AG04450 (cell line): ENCODE measurements around the gene KCNIP1. TPM values are rescaled to one million over a fixed set of nuclear protein-coding genes. Genes with fewer than 3 reads are reported as not detected.

ENCODE experiments used
- CTCF ChIA-PET: fragments of 300-600, 350-600 bp; formaldehyde crosslinking; extraction: SDS; loops from one replicate; lab custom pipeline; 2022; ENCODE audit warnings: antibody characterized with exemption, inconsistent platforms; lab: Charles Lee
- POLR2A ChIA-PET: fragments of 350-600 bp; formaldehyde crosslinking; extraction: SDS; loops from one replicate; lab custom pipeline; 2021; ENCODE audit warnings: antibody characterized with exemption, inconsistent platforms; lab: Yijun Ruan, JAX
- DNase-seq: peaks from one replicate; pipeline ENCODE4 v3.0.0-alpha.2; 2011; ENCODE audit warnings: low read depth, low spot score
- H3K27ac ChIP-seq: one replicate; pipeline ENCODE4 v1.5.1; 2012; ENCODE audit warnings: low read depth, low read length, control low read depth
- H3K27me3 ChIP-seq: one replicate; pipeline ENCODE4 v1.6.0; 2012; ENCODE audit warnings: low read length; ENCODE audit not compliant: control insufficient read depth, insufficient read depth
- H3K4me3 ChIP-seq: 2 replicates; pipeline ENCODE4 v1.5.1; 2011; ENCODE audit warnings: mild to moderate bottlenecking, low read depth, low read length, control low read depth
- H3K9me3 ChIP-seq: 2 replicates; pipeline ENCODE4 v1.5.1; 2012; ENCODE audit warnings: low read length; ENCODE audit not compliant: control insufficient read depth, insufficient read depth
- CTCF ChIP-seq: IDR thresholded peaks from 2 replicates; pipeline ENCODE4 v1.5.1; 2011; ENCODE audit warnings: low read depth, low read length, control low read depth, inconsistent platforms
- polyA plus RNA-seq: library from polyadenylated mRNA; depleted of rRNA; stranded (reverse); fragments of >200 nt; gene quantifications from 2 replicates; pipeline ENCODE4 v1.2.3, GENCODE V29; 2011

The KCNIP1 gene
- polyA plus RNA-seq, 1 experiment = not detected

DNA sequence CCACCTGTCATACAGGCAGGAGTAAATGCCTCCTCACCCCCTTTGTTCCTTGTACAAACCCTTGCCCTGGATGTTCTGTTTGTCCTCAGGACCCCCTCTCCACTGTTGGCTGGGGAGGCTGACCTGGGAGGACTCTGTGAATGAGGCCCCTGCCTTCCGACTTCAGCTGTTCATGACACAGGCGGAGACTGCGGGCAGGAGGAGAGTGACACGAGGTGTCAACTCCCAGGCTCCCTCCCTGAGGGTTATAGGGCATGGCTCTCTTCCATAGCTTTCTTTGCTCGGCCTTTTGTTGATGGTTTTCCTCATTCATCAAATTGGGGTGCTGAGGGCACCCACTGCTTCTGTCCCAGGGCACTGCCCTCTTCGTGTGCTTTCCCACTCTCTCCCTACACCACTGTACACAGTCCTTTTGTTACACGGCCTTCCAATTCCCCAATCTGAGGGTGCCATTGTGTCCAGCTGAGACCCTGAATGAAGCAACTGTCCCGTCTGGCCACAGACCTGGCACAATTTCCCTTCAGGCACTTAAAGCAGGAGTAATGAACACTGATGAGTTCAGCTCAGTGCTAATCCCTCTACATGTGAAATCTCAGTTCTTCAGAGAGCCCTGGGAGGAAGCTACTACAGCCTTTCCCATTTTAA lies 33.8 kb downstream of the KCNIP1 start:
- Histone ChIP-seq H3K27ac (no peak overlapping the region), H3K4me3 (no peak overlapping the region), H3K27me3 (peaks cover 12% of the 10 kb centered on the region), H3K9me3 (no peaks in the 10 kb centered on the region)
- DNase-seq = no peak
- no peak for TF ChIP-seq CTCF
- POLR2A ChIA-PET = no interaction called here
- CTCF ChIA-PET = no interaction called here

GRCh38 chr5:170538096-170538465 lies 34.3 kb downstream of the KCNIP1 start:
- DNase-seq = no peak
- ChIA-PET CTCF (no interaction called here), POLR2A (no interaction called here)
- peaks cover 12% of the 10 kb centered on the region for H3K27me3 ChIP-seq
- no peak for TF ChIP-seq CTCF
- no peaks in the 10 kb centered on the region for H3K9me3 ChIP-seq
- H3K27ac ChIP-seq = peak overlapping the region; percentile 2
- H3K4me3 ChIP-seq = no peak overlapping the region

DNA sequence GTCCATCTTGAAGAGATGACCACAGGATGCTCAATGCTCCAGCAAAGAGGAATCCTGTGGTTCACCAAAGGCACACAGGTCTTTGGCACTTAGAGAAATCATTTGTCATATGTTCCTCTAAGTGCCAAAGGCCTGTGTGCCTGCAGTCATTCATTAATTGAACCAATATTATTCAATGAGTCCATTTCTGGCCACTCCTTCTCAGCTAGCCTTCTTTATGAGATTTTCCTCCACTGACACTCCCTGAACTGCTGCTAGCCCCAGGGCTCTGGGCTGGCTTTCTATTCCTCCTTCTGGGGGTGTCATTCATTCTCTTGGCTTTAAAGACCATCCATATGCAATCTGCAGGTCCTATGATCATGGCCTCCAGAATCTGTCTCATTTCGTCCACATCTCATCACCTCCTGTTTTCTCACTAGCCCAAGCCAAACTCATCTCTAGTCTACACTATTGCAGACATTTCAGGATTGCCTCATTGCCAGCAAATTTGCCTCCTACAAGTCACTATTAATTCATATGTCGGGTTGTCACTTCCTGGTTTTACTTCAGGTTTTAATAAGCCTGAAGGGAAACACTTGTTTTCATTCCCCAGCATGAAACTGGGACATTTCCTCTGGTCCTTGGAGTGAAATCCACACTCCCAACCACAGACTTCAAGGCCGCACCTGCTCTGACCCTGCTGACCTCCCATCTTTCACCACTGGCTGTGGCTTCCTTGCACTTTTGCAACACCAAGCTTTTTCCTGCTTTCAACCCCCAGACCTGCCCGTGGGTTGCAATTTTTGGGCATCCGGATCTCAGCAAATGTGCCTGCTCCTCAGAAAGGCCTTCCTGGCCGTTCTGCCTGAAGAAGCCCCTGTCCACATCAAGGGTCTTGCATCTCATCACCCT lies 35.1 kb downstream of the KCNIP1 start:
- CTCF ChIA-PET = no interaction called here
- POLR2A ChIA-PET = no interaction called here
- Histone ChIP-seq H3K4me3 (no peak overlapping the region), H3K27ac (peak overlapping the region; percentile 2), H3K27me3 (peaks cover 11% of the 10 kb centered on the region), H3K9me3 (no peaks in the 10 kb centered on the region)
- TF ChIP-seq CTCF = no peak
- no peak for DNase-seq

DNA sequence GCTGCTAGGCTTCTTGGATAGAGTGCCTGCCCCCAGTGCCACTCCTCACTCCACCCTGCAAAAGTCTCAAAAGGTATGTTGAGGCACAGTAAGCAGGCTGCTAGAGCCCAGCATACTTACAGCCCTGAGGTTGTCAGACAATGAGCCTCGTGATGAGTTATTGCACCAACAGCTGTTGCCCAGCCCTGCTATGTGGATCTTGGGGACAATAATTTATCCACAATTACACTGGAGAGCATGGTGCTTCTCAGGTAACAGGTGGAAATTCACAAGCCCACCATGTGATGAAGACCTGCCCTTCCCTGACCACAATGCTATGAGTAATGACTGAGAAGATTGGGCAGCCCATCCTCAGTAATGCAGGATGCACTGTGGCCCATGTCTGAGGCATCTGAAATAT lies 36.5 kb downstream of the KCNIP1 start:
- H3K4me3 ChIP-seq = no peak overlapping the region
- TF ChIP-seq CTCF = no peak
- ChIA-PET POLR2A (no interaction called here), CTCF (interaction anchor here (0.6 kb wide), 1 partner anchor 1399 kb away, joined by 3 read pairs; no protein-coding TSS in a partner anchor)
- H3K27ac ChIP-seq = no peak overlapping the region
- no peaks in the 10 kb centered on the region for H3K9me3 ChIP-seq
- DNase-seq = no peak
- H3K27me3 ChIP-seq = peaks cover 11% of the 10 kb centered on the region

GRCh38 chr5:170541146-170541769 lies 37.4 kb downstream of the KCNIP1 start:
- Histone ChIP-seq H3K27me3 (peaks cover 11% of the 10 kb centered on the region), H3K4me3 (no peak overlapping the region), H3K27ac (no peak overlapping the region), H3K9me3 (no peaks in the 10 kb centered on the region)
- POLR2A ChIA-PET = no interaction called here
- CTCF ChIA-PET = interaction anchor here (0.6 kb wide), 1 partner anchor 1398 kb away, joined by 3 read pairs; no protein-coding TSS in a partner anchor
- no peak for TF ChIP-seq CTCF
- no peak for DNase-seq
